HepG2 (cell line): ENCODE results near the gene SLC35D2. TPM values are rescaled to one million over a fixed set of nuclear protein-coding genes. Genes with fewer than 3 reads are reported as not detected.
A peak's percentile ranks its signal among the peaks of the same experiment; 100 is the strongest.

ENCODE experiments used
- ARID5B ChIP-seq: IDR thresholded peaks from 2 replicates; pipeline ENCODE4 v1.4.0; 2020; ENCODE audit warnings: mild to moderate bottlenecking, missing genetic modification reagents
- ARNT2 ChIP-seq: sonication (generic); formaldehyde crosslinking; IDR thresholded peaks from 2 replicates; pipeline ENCODE4 v1.8.0; 2022; ENCODE audit warnings: mild to moderate bottlenecking, low read depth, missing genetic modification reagents, moderate library complexity
- ERF ChIP-seq: IDR thresholded peaks from 2 replicates; pipeline ENCODE4 v1.6.1; 2018; ENCODE audit warnings: missing biosample characterization, missing genetic modification reagents
- NFKB2 ChIP-seq: sonication (generic); formaldehyde crosslinking; IDR thresholded peaks from 2 replicates; pipeline ENCODE4 v1.4.0; 2020; ENCODE audit warnings: missing genetic modification reagents, borderline replicate concordance
- PHF8 ChIP-seq: sonication (generic); formaldehyde crosslinking; IDR thresholded peaks from 2 replicates; pipeline ENCODE4 v1.5.0; 2020; ENCODE audit warnings: missing genetic modification reagents
- PRDM10 ChIP-seq: sonication (generic); formaldehyde crosslinking; IDR thresholded peaks from 2 replicates; pipeline ENCODE4 v1.4.0; 2020; ENCODE audit warnings: low read depth, missing genetic modification reagents
- SAP130 ChIP-seq: IDR thresholded peaks from 2 replicates; pipeline ENCODE4 v1.6.1; 2016; ENCODE audit warnings: low read depth
- SRY ChIP-seq: sonication (generic); formaldehyde crosslinking; IDR thresholded peaks from 2 replicates; pipeline ENCODE4 v1.8.0; 2022; ENCODE audit warnings: mild to moderate bottlenecking, missing genetic modification reagents
- THAP8 ChIP-seq: sonication (generic); formaldehyde crosslinking; IDR thresholded peaks from 2 replicates; pipeline ENCODE4 v1.5.1; 2020; ENCODE audit warnings: missing genetic modification reagents, mild to moderate bottlenecking, borderline replicate concordance
- ZBTB37 ChIP-seq: sonication (generic); formaldehyde crosslinking; IDR thresholded peaks from 2 replicates; pipeline ENCODE4 v1.4.0; 2020; ENCODE audit warnings: mild to moderate bottlenecking, missing genetic modification reagents
- ZKSCAN1 ChIP-seq: fragments of 150-350 bp; IDR thresholded peaks from 2 replicates; pipeline ENCODE4 v1.6.1; 2014; ENCODE audit warnings: low read length
- ZNF10 ChIP-seq: sonication (generic); formaldehyde crosslinking; IDR thresholded peaks from 2 replicates; pipeline ENCODE4 v1.4.0; 2020; ENCODE audit warnings: mild to moderate bottlenecking, low read depth, missing genetic modification reagents, borderline replicate concordance
- ZNF12 ChIP-seq: sonication (generic); formaldehyde crosslinking; IDR thresholded peaks from 2 replicates; pipeline ENCODE4 v1.5.0; 2020; ENCODE audit warnings: missing genetic modification reagents
- ZNF232 ChIP-seq: sonication (generic); formaldehyde crosslinking; IDR thresholded peaks from 2 replicates; pipeline ENCODE4 v1.4.0; 2020; ENCODE audit warnings: missing genetic modification reagents, borderline replicate concordance
- ZNF414 ChIP-seq: sonication (generic); formaldehyde crosslinking; IDR thresholded peaks from 2 replicates; pipeline ENCODE4 v1.5.0; 2020; ENCODE audit warnings: missing genetic modification reagents
- ZNF543 ChIP-seq: sonication (generic); formaldehyde crosslinking; IDR thresholded peaks from 2 replicates; pipeline ENCODE4 v1.4.0; 2020; ENCODE audit warnings: mild to moderate bottlenecking, missing genetic modification reagents
- ZNF761 ChIP-seq: sonication (generic); formaldehyde crosslinking; conservative IDR thresholded peaks from 2 replicates; pipeline ENCODE4 v1.4.0; 2020; ENCODE audit warnings: mild to moderate bottlenecking, missing genetic modification reagents
- ZNF781 ChIP-seq: sonication (generic); formaldehyde crosslinking; IDR thresholded peaks from 2 replicates; pipeline ENCODE4 v1.5.1; 2020; ENCODE audit warnings: borderline replicate concordance, mild to moderate bottlenecking, missing genetic modification reagents; ENCODE audit errors: not compliant biosample characterization
- polyA plus RNA-seq, 8 experiments: library from polyadenylated mRNA; depleted of rRNA in 3 of 8; stranded (reverse) in 7 of 8; unstranded in 1 of 8; fragments of >200 nt; fragmentation: Illumina TruSeq in 4 of 8; extraction: Trizol in 4 of 8; gene quantifications; 2 replicates each; pipeline versions ENCODE4 v1.2.1 to v1.2.3, GENCODE V29; 2011 to 2016; ENCODE audit warnings: low read depth in 4 of 8, missing spikeins in 1 of 8, mixed read lengths in 1 of 8; ENCODE audit not compliant: insufficient read depth in 1 of 8
- total RNA-seq, 5 experiments: library from RNA; depleted of rRNA; stranded (reverse); fragments of >200 nt; fragmentation: Illumina TruSeq; extraction: Trizol; gene quantifications; 2 replicates each; pipeline ENCODE4 v1.2.3, GENCODE V29; 2016; ENCODE audit warnings: low read depth in 1 of 5

Gene SLC35D2
- total and polyA plus RNA-seq, 2 of the 13 experiments (the other 11 are each of a cell fraction or from before 2014, with no cell fraction given) = 96.2 to 103 TPM

- TF ChIP-seq ARID5B (CRISPR knock-in tag) (no peak; the same call in 1 of the 2 replicates), PHF8 (CRISPR knock-in tag) (peak; percentile 70), ZNF414 (CRISPR knock-in tag) (0 out of 2 replicates have a peak, but pooled peaks have one; percentile 51), SAP130 (CRISPR knock-in tag) (peak; percentile 76), ZNF10 (CRISPR knock-in tag) (no peak), ZBTB37 (CRISPR knock-in tag) (no peak), NFKB2 (CRISPR knock-in tag) (no peak), PRDM10 (CRISPR knock-in tag) (no peak), ZNF781 (CRISPR knock-in tag) (no peak), ZKSCAN1 (no peak), ZNF232 (CRISPR knock-in tag) (no peak), ERF (CRISPR knock-in tag) (peak; percentile 69; the same call in 1 of the 2 replicates), SRY (peak; percentile 65; the same call in 1 of the 2 replicates), ARNT2 (CRISPR knock-in tag) (peak; percentile 15; the same call in 1 of the 2 replicates), THAP8 (CRISPR knock-in tag) (no peak), ZNF12 (no peak), ZNF543 (CRISPR knock-in tag) (0 out of 2 replicates have a peak, but pooled peaks have one; percentile 9), ZNF761 (CRISPR knock-in tag) (0 out of 2 replicates have a peak, but pooled peaks have one; percentile 57)
Measured at GRCh38 chr9:96418920-96419690, 35.6 kb upstream of the SLC35D2 start (continued).
